ENCODE results near the gene EPB42.

Gene EPB42

GRCh38 chr15:43225201-43225949, 4.6 kb upstream of the EPB42 start:
- Histone ChIP-seq H3K27ac (ENCODE audit: low read length) (no peak overlapping the region), H3K4me1 (ENCODE audit: control insufficient read depth, insufficient read depth, low read length) (peaks cover 3% of the 10 kb centered on the region), H3K9me3 (ENCODE audit: control insufficient read depth in 2 of 2, low read length in 2 of 2) (no peaks in the 10 kb centered on the region), H3K4me3 (ENCODE audit: low read length in 2 of 2) (no peak overlapping the region), H3K36me3 (ENCODE audit: control insufficient read depth in 2 of 2, insufficient read depth in 2 of 2, low read length in 2 of 2) (no peaks in the 10 kb centered on the region), H3K27me3 (ENCODE audit: control insufficient read depth in 1 of 2, insufficient read depth in 2 of 2, low read length in 2 of 2) (no peaks in the 10 kb centered on the region), H3K9ac (ENCODE audit: low read length in 2 of 2) (no peak overlapping the region)

GRCh38 chr15:43221422-43221821, 604 bp upstream of the EPB42 start:
- no peaks in the 10 kb centered on the region for H3K36me3 ChIP-seq (ENCODE audit: control insufficient read depth in 2 of 2, insufficient read depth in 2 of 2, low read length in 2 of 2)
- peaks cover 3 to 6% of the 10 kb centered on the region in 2 donors for H3K27me3 ChIP-seq (ENCODE audit: control insufficient read depth in 1 of 2, insufficient read depth in 2 of 2, low read length in 2 of 2)
- no peak overlapping the region for H3K4me3 ChIP-seq (ENCODE audit: low read length in 2 of 2)
- H3K9me3 ChIP-seq (ENCODE audit: control insufficient read depth in 2 of 2, low read length in 2 of 2), result no peaks in the 10 kb centered on the region
- no peak overlapping the region for H3K9ac ChIP-seq (ENCODE audit: low read length in 2 of 2)
- peaks cover 3% of the 10 kb centered on the region for H3K4me1 ChIP-seq (ENCODE audit: control insufficient read depth, insufficient read depth, low read length)
- H3K27ac ChIP-seq (ENCODE audit: low read length), result no peak overlapping the region

GRCh38 chr15:43219929-43220928, 589 bp downstream of the EPB42 start:
- H3K4me1 ChIP-seq (ENCODE audit: control insufficient read depth, insufficient read depth, low read length), result peaks cover under 1% of the 10 kb centered on the region
- H3K27ac ChIP-seq (ENCODE audit: low read length), result no peak overlapping the region
- no peak overlapping the region for H3K9ac ChIP-seq (ENCODE audit: low read length in 2 of 2)
- peaks cover 3 to 6% of the 10 kb centered on the region in 2 donors for H3K27me3 ChIP-seq (ENCODE audit: control insufficient read depth in 1 of 2, insufficient read depth in 2 of 2, low read length in 2 of 2)
- H3K4me3 ChIP-seq (ENCODE audit: low read length in 2 of 2), result no peak overlapping the region
- H3K36me3 ChIP-seq (ENCODE audit: control insufficient read depth in 2 of 2, insufficient read depth in 2 of 2, low read length in 2 of 2), result no peaks in the 10 kb centered on the region
- no peaks in the 10 kb centered on the region for H3K9me3 ChIP-seq (ENCODE audit: control insufficient read depth in 2 of 2, low read length in 2 of 2)

GRCh38 chr15:43218908-43219706, 1.7 kb downstream of the EPB42 start:
- Histone ChIP-seq H3K9ac (ENCODE audit: low read length in 2 of 2) (no peak overlapping the region), H3K4me3 (ENCODE audit: low read length in 2 of 2) (no peak overlapping the region), H3K9me3 (ENCODE audit: control insufficient read depth in 2 of 2, low read length in 2 of 2) (no peaks in the 10 kb centered on the region), H3K36me3 (ENCODE audit: control insufficient read depth in 2 of 2, insufficient read depth in 2 of 2, low read length in 2 of 2) (no peaks in the 10 kb centered on the region), H3K4me1 (ENCODE audit: control insufficient read depth, insufficient read depth, low read length) (no peaks in the 10 kb centered on the region), H3K27me3 (ENCODE audit: control insufficient read depth in 1 of 2, insufficient read depth in 2 of 2, low read length in 2 of 2) (peaks cover 3 to 6% of the 10 kb centered on the region in 2 donors), H3K27ac (ENCODE audit: low read length) (no peak overlapping the region)

GRCh38 chr15:43215961-43216360, 4.9 kb downstream of the EPB42 start:
- Histone ChIP-seq H3K9ac (ENCODE audit: low read length in 2 of 2) (no peak overlapping the region), H3K27ac (ENCODE audit: low read length) (no peak overlapping the region), H3K4me1 (ENCODE audit: control insufficient read depth, insufficient read depth, low read length) (no peaks in the 10 kb centered on the region), H3K36me3 (ENCODE audit: control insufficient read depth in 2 of 2, insufficient read depth in 2 of 2, low read length in 2 of 2) (no peaks in the 10 kb centered on the region), H3K27me3 (ENCODE audit: control insufficient read depth in 1 of 2, insufficient read depth in 2 of 2, low read length in 2 of 2) (peaks cover 3 to 8% of the 10 kb centered on the region in 2 donors), H3K9me3 (ENCODE audit: control insufficient read depth in 2 of 2, low read length in 2 of 2) (no peaks in the 10 kb centered on the region), H3K4me3 (ENCODE audit: low read length in 2 of 2) (no peak overlapping the region)

- Histone ChIP-seq H3K36me3 (ENCODE audit: control insufficient read depth in 2 of 2, insufficient read depth in 2 of 2, low read length in 2 of 2) (no peaks in the 10 kb centered on the region), H3K9me3 (ENCODE audit: control insufficient read depth in 2 of 2, low read length in 2 of 2) (no peaks in the 10 kb centered on the region), H3K27me3 (ENCODE audit: control insufficient read depth in 1 of 2, insufficient read depth in 2 of 2, low read length in 2 of 2) (peaks cover 12% of the 10 kb centered on the region in 2 donors), H3K27ac (ENCODE audit: low read length) (no peak overlapping the region), H3K9ac (ENCODE audit: low read length in 2 of 2) (no peak overlapping the region), H3K4me1 (ENCODE audit: control insufficient read depth, insufficient read depth, low read length) (no peaks in the 10 kb centered on the region), H3K4me3 (ENCODE audit: low read length in 2 of 2) (no peak overlapping the region)
These were observed 6.1 kb downstream of the EPB42 start for GRCh38 chr15:43214592-43215295.

GRCh38 chr15:43214169-43214568, 6.6 kb downstream of the EPB42 start:
- Histone ChIP-seq H3K9me3 (ENCODE audit: control insufficient read depth in 2 of 2, low read length in 2 of 2) (no peaks in the 10 kb centered on the region), H3K9ac (ENCODE audit: low read length in 2 of 2) (no peak overlapping the region), H3K4me1 (ENCODE audit: control insufficient read depth, insufficient read depth, low read length) (no peaks in the 10 kb centered on the region), H3K36me3 (ENCODE audit: control insufficient read depth in 2 of 2, insufficient read depth in 2 of 2, low read length in 2 of 2) (no peaks in the 10 kb centered on the region), H3K27me3 (ENCODE audit: control insufficient read depth in 1 of 2, insufficient read depth in 2 of 2, low read length in 2 of 2) (peaks cover 13 to 14% of the 10 kb centered on the region in 2 donors), H3K4me3 (ENCODE audit: low read length in 2 of 2) (no peak overlapping the region), H3K27ac (ENCODE audit: low read length) (no peak overlapping the region)

- no peak overlapping the region for H3K27ac ChIP-seq (ENCODE audit: low read length)
- no peaks in the 10 kb centered on the region for H3K9me3 ChIP-seq (ENCODE audit: control insufficient read depth in 2 of 2, low read length in 2 of 2)
- peaks cover 16 to 17% of the 10 kb centered on the region in 2 donors for H3K27me3 ChIP-seq (ENCODE audit: control insufficient read depth in 1 of 2, insufficient read depth in 2 of 2, low read length in 2 of 2)
These were observed 7.4 kb downstream of the EPB42 start for GRCh38 chr15:43213466-43213865.

GRCh38 chr15:43212951-43213350, 7.9 kb downstream of the EPB42 start:
- Histone ChIP-seq H3K9ac (ENCODE audit: low read length in 2 of 2) (no peak overlapping the region), H3K4me1 (ENCODE audit: control insufficient read depth, insufficient read depth, low read length) (no peaks in the 10 kb centered on the region), H3K36me3 (ENCODE audit: control insufficient read depth in 2 of 2, insufficient read depth in 2 of 2, low read length in 2 of 2) (no peaks in the 10 kb centered on the region), H3K9me3 (ENCODE audit: control insufficient read depth in 2 of 2, low read length in 2 of 2) (no peaks in the 10 kb centered on the region), H3K4me3 (ENCODE audit: low read length in 2 of 2) (no peak overlapping the region), H3K27ac (ENCODE audit: low read length) (no peak overlapping the region), H3K27me3 (ENCODE audit: control insufficient read depth in 1 of 2, insufficient read depth in 2 of 2, low read length in 2 of 2) (peaks cover 15 to 16% of the 10 kb centered on the region in 2 donors)

More at GRCh38 chr15:43213466-43213865, 7.4 kb downstream of the EPB42 start:
- Histone ChIP-seq H3K9ac (ENCODE audit: low read length in 2 of 2) (no peak overlapping the region), H3K4me3 (ENCODE audit: low read length in 2 of 2) (no peak overlapping the region), H3K36me3 (ENCODE audit: control insufficient read depth in 2 of 2, insufficient read depth in 2 of 2, low read length in 2 of 2) (no peaks in the 10 kb centered on the region), H3K4me1 (ENCODE audit: control insufficient read depth, insufficient read depth, low read length) (no peaks in the 10 kb centered on the region)

- no peak overlapping the region for H3K4me3 ChIP-seq (ENCODE audit: low read length in 2 of 2)
These were observed 8.5 kb downstream of the EPB42 start for GRCh38 chr15:43212299-43212698.

More at GRCh38 chr15:43212299-43212698, 8.5 kb downstream of the EPB42 start:
- Histone ChIP-seq H3K9ac (ENCODE audit: low read length in 2 of 2) (no peak overlapping the region), H3K27ac (ENCODE audit: low read length) (no peak overlapping the region), H3K36me3 (ENCODE audit: control insufficient read depth in 2 of 2, insufficient read depth in 2 of 2, low read length in 2 of 2) (no peaks in the 10 kb centered on the region), H3K4me1 (ENCODE audit: control insufficient read depth, insufficient read depth, low read length) (no peaks in the 10 kb centered on the region), H3K27me3 (ENCODE audit: control insufficient read depth in 1 of 2, insufficient read depth in 2 of 2, low read length in 2 of 2) (peaks cover 13 to 16% of the 10 kb centered on the region in 2 donors), H3K9me3 (ENCODE audit: control insufficient read depth in 2 of 2, low read length in 2 of 2) (no peaks in the 10 kb centered on the region)
